Psoas muscle (tissue), 8 donors: Measurements from ENCODE around the gene TTN. TPM values are rescaled to one million over a fixed set of nuclear protein-coding genes. Genes with fewer than 3 reads are reported as not detected.

Source experiments
- ATAC-seq, 4 donors: fragments of 200-7000 bp; cut with Tn5 transposase; one replicate each; pipeline ENCODE4 v1.9.1; 2020; ENCODE audit warnings: moderate library complexity in 3 of 4, mild to moderate bottlenecking in 2 of 4
- DNase-seq, 2 donors: peaks; one replicate each; pipeline ENCODE4 v3.0.0-alpha.2; 2020
- H3K27ac ChIP-seq: fragments of 200-600 bp; one replicate; pipeline ENCODE4 v1.8.0; 2022
- H3K27me3 ChIP-seq, 3 donors: fragments of 200-600 bp in 1 of 3; one replicate each; pipeline versions ENCODE4 v1.6.1 to v1.8.0; 2013 to 2022; ENCODE audit warnings: low read length in 2 of 3, mild to moderate bottlenecking in 2 of 3, moderate library complexity in 1 of 3; ENCODE audit not compliant: insufficient read depth in 3 of 3
- H3K36me3 ChIP-seq, 2 donors: fragments of 200-600 bp in 1 of 2; one replicate each; pipeline versions ENCODE4 v1.6.1 to v1.8.0; 2013 to 2022; ENCODE audit warnings: low read depth in 1 of 2, mild to moderate bottlenecking in 1 of 2, moderate library complexity in 1 of 2; ENCODE audit not compliant: insufficient read depth in 1 of 2
- H3K4me1 ChIP-seq: fragments of 200-600 bp; one replicate; pipeline ENCODE4 v1.8.0; 2022
- H3K4me3 ChIP-seq: fragments of 200-600 bp; one replicate; pipeline ENCODE4 v1.8.0; 2022; ENCODE audit warnings: mild to moderate bottlenecking
- H3K9me3 ChIP-seq: fragments of 200-600 bp; one replicate; pipeline ENCODE4 v1.8.0; 2022
- CTCF ChIP-seq: fragments of 200-600 bp; IDR thresholded peaks from one replicate; pipeline ENCODE4 v1.8.0; 2022; ENCODE audit warnings: antibody characterized with exemption
- WGBS, 3 donors: extraction: QIAGEN DNeasy Blood & Tissue Kit; methylation state at CpG; one replicate each; pipeline versions ENCODE4 v1.1.6 to v1.1.7; 2013; 5-methylcytosine and 5-hydroxymethylcytosine counted together
- intact Hi-C, 2 donors: fragments of 100-400 bp; cut with DNase I; formaldehyde crosslinking; loops; one replicate each; pipeline versions ENCODE4 v1.11.0 to v1.14.2; 2022
- polyA plus RNA-seq, 3 donors: library from polyadenylated mRNA; stranded (reverse); fragments of 200-250 nt; gene quantifications; one replicate each; pipeline ENCODE4 v1.2.3, GENCODE V29; 2013
- total RNA-seq, 4 donors: library from RNA; stranded (reverse); fragmentation: NEBNext Ultra II Directional in 2 of 4; extraction: Animal tissue kit (Norgen Biotek cat#: 25700) in 2 of 4; gene quantifications; one replicate each; pipeline versions ENCODE4 v1.2.1 to v1.2.4, GENCODE V29; 2021 to 2023
- donor health status: healthy with polysubstance abuse.
- donor health status: DM: no; HTN: no; CAD: no; lungs with moderate emphysema.
- donor health status: Bipolar disorder and iron deficiency.
- donor health status: healthy.
- donor health status: DM: yes; HTN: yes; CAD: no.
- donor health status: DM: no; HTN: no; CAD: no.
- donor health status: DM: no; HTN: no; CAD: no.
- donor health status: DM: yes; HTN: yes; CAD: no.

The TTN gene
- total and polyA plus RNA-seq, 7 donors, result 137 to 7,650 (median 4,462) TPM

- no peak for ATAC-seq
These were observed 191.3 kb downstream of the TTN start for GRCh38 chr2:178615969-178616368.

DNA sequence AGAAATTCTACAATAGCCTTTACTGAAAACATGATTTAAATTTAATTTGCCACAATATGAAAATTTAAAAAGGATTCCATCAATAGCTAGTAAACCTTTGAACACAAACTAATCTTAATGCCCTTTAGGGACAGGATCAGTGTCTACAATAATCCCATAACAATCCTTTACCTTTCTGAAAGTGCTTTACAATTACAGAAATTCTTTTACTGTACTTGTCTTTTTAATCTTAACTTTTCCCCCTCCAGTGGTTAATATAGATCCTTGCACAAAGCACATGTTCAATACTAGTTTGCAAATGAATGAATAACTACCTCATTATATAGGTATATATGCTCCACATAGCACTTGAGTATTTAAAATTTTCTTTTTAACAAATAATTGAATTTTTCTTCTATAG is 204.3 kb downstream of the TTN start:
- Histone ChIP-seq H3K27me3 (no peaks in the 10 kb centered on the region), H3K9me3 (no peaks in the 10 kb centered on the region), H3K4me1 (peaks cover 19% of the 10 kb centered on the region), H3K36me3 (peaks cover 26 to 100% of the 10 kb centered on the region in 2 donors), H3K4me3 (no peak overlapping the region), H3K27ac (no peak overlapping the region)
- no peak for DNase-seq
- intact Hi-C loops, result no loop called here
- no peak for ATAC-seq
- TF ChIP-seq CTCF, result no peak

More at GRCh38 chr2:178615969-178616368, 191.3 kb downstream of the TTN start:
- 86 to 95% (median 88%) methylated on average over 1 of the region's 1 CpG for WGBS, 3 donors
- no peaks in the 10 kb centered on the region for H3K9me3 ChIP-seq
- H3K4me1 ChIP-seq, result peaks cover 10% of the 10 kb centered on the region
- DNase-seq, result no peak
- H3K27ac ChIP-seq, result peak overlapping the region; percentile 70
- H3K4me3 ChIP-seq, result no peak overlapping the region
- peaks cover 33 to 100% of the 10 kb centered on the region in 2 donors for H3K36me3 ChIP-seq
- TF ChIP-seq CTCF, result no peak
- H3K27me3 ChIP-seq, result no peaks in the 10 kb centered on the region
- intact Hi-C loops, result no loop called here

DNA sequence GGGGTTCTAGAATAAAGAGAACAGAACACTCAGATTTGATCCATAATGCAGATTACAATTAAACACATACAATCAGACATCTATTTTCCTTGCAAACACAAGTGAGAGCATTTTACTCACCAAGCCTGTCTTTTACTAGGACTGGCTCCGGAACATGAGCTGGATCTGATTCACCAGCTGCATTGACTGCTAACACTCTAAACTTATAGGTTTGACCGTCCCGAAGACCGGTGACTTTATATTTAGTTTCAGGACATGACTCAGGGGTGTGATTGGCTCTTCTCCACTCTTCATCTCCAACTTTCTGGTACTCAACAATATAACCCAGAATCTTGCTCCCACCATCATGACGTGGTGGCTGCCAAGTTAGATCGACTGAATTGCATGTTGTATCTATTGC is 214.6 kb downstream of the TTN start:
- no peak overlapping the region for H3K4me3 ChIP-seq
- no peaks in the 10 kb centered on the region for H3K27me3 ChIP-seq
- peak; percentile 9 to 57 (median 46) for ATAC-seq
- peaks cover 19% of the 10 kb centered on the region for H3K4me1 ChIP-seq
- H3K27ac ChIP-seq, result peak overlapping the region; percentile 42
- H3K36me3 ChIP-seq, result peaks cover 22 to 100% of the 10 kb centered on the region in 2 donors
- intact Hi-C loops, result no loop called here
- no peak for DNase-seq
- no peaks in the 10 kb centered on the region for H3K9me3 ChIP-seq
- 54 to 75% (median 60%) methylated on average over 6 of the region's 6 CpGs for WGBS, 3 donors
- no peak for TF ChIP-seq CTCF

GRCh38 chr2:178589335-178589734 is 217.9 kb downstream of the TTN start:
- Histone ChIP-seq H3K27me3 (no peaks in the 10 kb centered on the region), H3K27ac (peak overlapping the region; percentile 57), H3K4me1 (peaks cover 22% of the 10 kb centered on the region), H3K4me3 (no peak overlapping the region), H3K9me3 (no peaks in the 10 kb centered on the region), H3K36me3 (peaks cover 21 to 100% of the 10 kb centered on the region in 2 donors)
- TF ChIP-seq CTCF, result no peak
- DNase-seq, result no peak
- intact Hi-C loops, result no loop called here
- WGBS, 3 donors, result 46 to 66% (median 49%) methylated on average over 2 of the region's 2 CpGs
- ATAC-seq, result peak; percentile 3 to 14 (median 5)

- Histone ChIP-seq H3K27me3 (no peaks in the 10 kb centered on the region), H3K4me1 (peaks cover 18% of the 10 kb centered on the region), H3K36me3 (peaks cover 17 to 100% of the 10 kb centered on the region in 2 donors), H3K4me3 (no peak overlapping the region), H3K9me3 (no peaks in the 10 kb centered on the region), H3K27ac (peak overlapping the region; percentile 47)
- TF ChIP-seq CTCF, result no peak
- peak; percentile 8 to 25 (median 10) for ATAC-seq
- intact Hi-C loops, result no loop called here
- DNase-seq, result no peak
- WGBS, 3 donors, result 72 to 85% (median 72%) methylated on average over 10 of the region's 10 CpGs
These were observed 222.6 kb downstream of the TTN start for GRCh38 chr2:178584666-178585065.
